HepG2 (cell line): ENCODE results near the gene KANSL3. TPM values are rescaled to one million over a fixed set of nuclear protein-coding genes. Genes with fewer than 3 reads are reported as not detected.
A peak's percentile ranks its signal among the peaks of the same experiment; 100 is the strongest.

ENCODE experiments used
- CEBPG ChIP-seq: IDR thresholded peaks from 2 replicates; pipeline ENCODE4 v1.6.1; 2016
- HOXA9 ChIP-seq: sonication (generic); formaldehyde crosslinking; IDR thresholded peaks from 2 replicates; pipeline ENCODE4 v1.8.1; 2022; ENCODE audit warnings: missing genetic modification reagents, mild to moderate bottlenecking, moderate library complexity, borderline replicate concordance
- KMT2A ChIP-seq: sonication (generic); formaldehyde crosslinking; IDR thresholded peaks from 2 replicates; pipeline ENCODE4 v1.4.0; 2020; ENCODE audit warnings: missing genetic modification reagents
- NFIC ChIP-seq: IDR thresholded peaks from 2 replicates; pipeline ENCODE4 v1.6.1; 2012; ENCODE audit warnings: mild to moderate bottlenecking, low read length, inconsistent platforms
- NKX3-1 ChIP-seq: sonication (generic); formaldehyde crosslinking; IDR thresholded peaks from 2 replicates; pipeline ENCODE4 v1.5.0; 2020; ENCODE audit warnings: missing genetic modification reagents
- POLR2AphosphoS5 ChIP-seq: IDR thresholded peaks from 2 replicates; pipeline ENCODE4 v1.6.1; 2012; ENCODE audit warnings: low read depth, low read length
- SRY ChIP-seq: sonication (generic); formaldehyde crosslinking; IDR thresholded peaks from 2 replicates; pipeline ENCODE4 v1.8.0; 2022; ENCODE audit warnings: mild to moderate bottlenecking, missing genetic modification reagents
- TBX3 ChIP-seq: fragments of 450-650 bp; IDR thresholded peaks from 2 replicates; pipeline ENCODE4 v1.6.1; 2017; ENCODE audit warnings: antibody characterized with exemption, mild to moderate bottlenecking, inconsistent platforms, borderline replicate concordance
- TGIF2 ChIP-seq: IDR thresholded peaks from 2 replicates; pipeline ENCODE4 v1.6.1; 2016; ENCODE audit warnings: control low read depth, missing compliant biosample characterization
- ZBTB8A ChIP-seq: sonication (generic); formaldehyde crosslinking; IDR thresholded peaks from 2 replicates; pipeline ENCODE4 v1.4.0; 2020; ENCODE audit warnings: mild to moderate bottlenecking, low read depth, missing genetic modification reagents, borderline replicate concordance
- ZNF484 ChIP-seq: sonication (generic); formaldehyde crosslinking; IDR thresholded peaks from 2 replicates; pipeline ENCODE4 v1.5.1; 2020; ENCODE audit warnings: mild to moderate bottlenecking, low read depth, missing genetic modification reagents, borderline replicate concordance
- ZSCAN29 ChIP-seq: sonication (generic); formaldehyde crosslinking; conservative IDR thresholded peaks from 2 replicates; pipeline ENCODE4 v1.4.0; 2020; ENCODE audit warnings: mild to moderate bottlenecking, missing genetic modification reagents
- polyA plus RNA-seq, 8 experiments: library from polyadenylated mRNA; depleted of rRNA in 3 of 8; stranded (reverse) in 7 of 8; unstranded in 1 of 8; fragments of >200 nt; fragmentation: Illumina TruSeq in 4 of 8; extraction: Trizol in 4 of 8; gene quantifications; 2 replicates each; pipeline versions ENCODE4 v1.2.1 to v1.2.3, GENCODE V29; 2011 to 2016; ENCODE audit warnings: low read depth in 4 of 8, missing spikeins in 1 of 8, mixed read lengths in 1 of 8; ENCODE audit not compliant: insufficient read depth in 1 of 8
- total RNA-seq, 5 experiments: library from RNA; depleted of rRNA; stranded (reverse); fragments of >200 nt; fragmentation: Illumina TruSeq; extraction: Trizol; gene quantifications; 2 replicates each; pipeline ENCODE4 v1.2.3, GENCODE V29; 2016; ENCODE audit warnings: low read depth in 1 of 5
- TF ChIP-seq, protein P1 (sequence below): sonication (generic); formaldehyde crosslinking; IDR thresholded peaks from 2 replicates; pipeline ENCODE4 v1.9.0; 2022; ENCODE audit warnings: low read depth, missing genetic modification reagents
- TF ChIP-seq, protein P2 (sequence below): sonication (generic); formaldehyde crosslinking; IDR thresholded peaks from 2 replicates; pipeline ENCODE4 v1.4.0; 2020; ENCODE audit warnings: mild to moderate bottlenecking, low read depth, missing genetic modification reagents
- TF ChIP-seq, protein P3 (sequence below): sonication (generic); formaldehyde crosslinking; IDR thresholded peaks from 2 replicates; pipeline ENCODE4 v1.4.0; 2020; ENCODE audit warnings: missing genetic modification reagents
- TF ChIP-seq, protein P4 (sequence below): IDR thresholded peaks from 2 replicates; pipeline ENCODE4 v1.6.1; 2012; ENCODE audit warnings: low read length, improper control_type of control experiment
- TF ChIP-seq, protein P5 (sequence below): sonication (generic); formaldehyde crosslinking; IDR thresholded peaks from 2 replicates; pipeline ENCODE4 v1.4.0; 2020; ENCODE audit warnings: missing genetic modification reagents

The KANSL3 gene
- total and polyA plus RNA-seq, 2 of the 13 experiments (the other 11 are each of a cell fraction or from before 2014, with no cell fraction given), result 20.8 to 37.3 TPM

DNA sequence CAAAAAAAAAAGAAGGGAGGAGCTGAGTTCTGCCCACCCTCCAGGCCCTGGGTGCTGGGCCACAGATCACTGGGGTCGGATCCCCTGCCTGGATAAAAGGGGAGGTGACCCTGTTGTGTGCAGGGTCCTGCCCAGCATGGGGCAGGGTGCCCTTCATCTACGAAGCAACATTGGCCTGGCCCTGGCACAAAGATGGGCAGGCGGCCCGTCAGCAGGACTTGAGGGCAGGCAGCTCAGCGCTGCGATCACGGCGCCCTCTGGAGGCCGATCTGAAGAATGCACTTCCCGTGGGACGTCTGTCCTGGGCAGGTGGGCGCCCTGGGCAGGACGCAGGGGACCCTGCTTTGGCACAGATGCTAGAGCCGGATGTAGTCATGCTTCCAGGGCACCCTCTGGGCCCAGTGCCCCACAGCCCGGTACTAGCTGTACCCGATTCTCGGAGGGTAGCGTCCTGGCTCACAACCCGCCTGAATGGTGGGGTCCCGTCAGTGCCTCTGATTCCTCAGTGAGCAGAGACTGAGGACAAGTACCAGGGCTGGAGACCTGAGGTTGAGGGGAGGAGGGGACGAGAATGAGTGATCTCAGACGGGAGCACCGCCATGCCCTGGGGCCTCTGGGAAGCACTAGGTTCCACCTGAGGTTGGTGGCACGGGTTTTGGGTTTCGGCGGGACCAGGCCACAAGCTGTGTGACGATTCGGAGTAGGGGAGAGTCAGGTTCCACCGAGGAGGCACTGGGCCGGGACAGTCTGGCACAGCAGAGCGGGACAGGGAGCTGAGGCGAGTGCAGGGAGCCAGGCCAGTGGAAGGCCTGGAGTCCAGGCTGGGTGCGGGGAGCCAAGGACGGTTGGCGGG is 83.6 kb downstream of the KANSL3 start (continued):
- TF ChIP-seq, protein P1, sequence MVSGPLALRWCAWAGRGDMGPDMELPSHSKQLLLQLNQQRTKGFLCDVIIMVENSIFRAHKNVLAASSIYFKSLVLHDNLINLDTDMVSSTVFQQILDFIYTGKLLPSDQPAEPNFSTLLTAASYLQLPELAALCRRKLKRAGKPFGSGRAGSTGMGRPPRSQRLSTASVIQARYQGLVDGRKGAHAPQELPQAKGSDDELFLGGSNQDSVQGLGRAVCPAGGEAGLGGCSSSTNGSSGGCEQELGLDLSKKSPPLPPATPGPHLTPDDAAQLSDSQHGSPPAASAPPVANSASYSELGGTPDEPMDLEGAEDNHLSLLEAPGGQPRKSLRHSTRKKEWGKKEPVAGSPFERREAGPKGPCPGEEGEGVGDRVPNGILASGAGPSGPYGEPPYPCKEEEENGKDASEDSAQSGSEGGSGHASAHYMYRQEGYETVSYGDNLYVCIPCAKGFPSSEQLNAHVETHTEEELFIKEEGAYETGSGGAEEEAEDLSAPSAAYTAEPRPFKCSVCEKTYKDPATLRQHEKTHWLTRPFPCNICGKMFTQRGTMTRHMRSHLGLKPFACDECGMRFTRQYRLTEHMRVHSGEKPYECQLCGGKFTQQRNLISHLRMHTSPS (CRISPR knock-in tag), result peak; percentile 98
- TF ChIP-seq, protein P2, sequence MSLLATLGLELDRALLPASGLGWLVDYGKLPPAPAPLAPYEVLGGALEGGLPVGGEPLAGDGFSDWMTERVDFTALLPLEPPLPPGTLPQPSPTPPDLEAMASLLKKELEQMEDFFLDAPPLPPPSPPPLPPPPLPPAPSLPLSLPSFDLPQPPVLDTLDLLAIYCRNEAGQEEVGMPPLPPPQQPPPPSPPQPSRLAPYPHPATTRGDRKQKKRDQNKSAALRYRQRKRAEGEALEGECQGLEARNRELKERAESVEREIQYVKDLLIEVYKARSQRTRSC (CRISPR knock-in tag), result no peak
- TF ChIP-seq, protein P3, sequence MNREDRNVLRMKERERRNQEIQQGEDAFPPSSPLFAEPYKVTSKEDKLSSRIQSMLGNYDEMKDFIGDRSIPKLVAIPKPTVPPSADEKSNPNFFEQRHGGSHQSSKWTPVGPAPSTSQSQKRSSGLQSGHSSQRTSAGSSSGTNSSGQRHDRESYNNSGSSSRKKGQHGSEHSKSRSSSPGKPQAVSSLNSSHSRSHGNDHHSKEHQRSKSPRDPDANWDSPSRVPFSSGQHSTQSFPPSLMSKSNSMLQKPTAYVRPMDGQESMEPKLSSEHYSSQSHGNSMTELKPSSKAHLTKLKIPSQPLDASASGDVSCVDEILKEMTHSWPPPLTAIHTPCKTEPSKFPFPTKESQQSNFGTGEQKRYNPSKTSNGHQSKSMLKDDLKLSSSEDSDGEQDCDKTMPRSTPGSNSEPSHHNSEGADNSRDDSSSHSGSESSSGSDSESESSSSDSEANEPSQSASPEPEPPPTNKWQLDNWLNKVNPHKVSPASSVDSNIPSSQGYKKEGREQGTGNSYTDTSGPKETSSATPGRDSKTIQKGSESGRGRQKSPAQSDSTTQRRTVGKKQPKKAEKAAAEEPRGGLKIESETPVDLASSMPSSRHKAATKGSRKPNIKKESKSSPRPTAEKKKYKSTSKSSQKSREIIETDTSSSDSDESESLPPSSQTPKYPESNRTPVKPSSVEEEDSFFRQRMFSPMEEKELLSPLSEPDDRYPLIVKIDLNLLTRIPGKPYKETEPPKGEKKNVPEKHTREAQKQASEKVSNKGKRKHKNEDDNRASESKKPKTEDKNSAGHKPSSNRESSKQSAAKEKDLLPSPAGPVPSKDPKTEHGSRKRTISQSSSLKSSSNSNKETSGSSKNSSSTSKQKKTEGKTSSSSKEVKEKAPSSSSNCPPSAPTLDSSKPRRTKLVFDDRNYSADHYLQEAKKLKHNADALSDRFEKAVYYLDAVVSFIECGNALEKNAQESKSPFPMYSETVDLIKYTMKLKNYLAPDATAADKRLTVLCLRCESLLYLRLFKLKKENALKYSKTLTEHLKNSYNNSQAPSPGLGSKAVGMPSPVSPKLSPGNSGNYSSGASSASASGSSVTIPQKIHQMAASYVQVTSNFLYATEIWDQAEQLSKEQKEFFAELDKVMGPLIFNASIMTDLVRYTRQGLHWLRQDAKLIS, result no peak
- TF ChIP-seq CEBPG (CRISPR knock-in tag) (no peak), SRY (0 out of 2 replicates have a peak, but pooled peaks have one; percentile 46), HOXA9 (CRISPR knock-in tag) (no peak; the same call in 1 of the 2 replicates), ZNF484 (CRISPR knock-in tag) (no peak), NKX3-1 (CRISPR knock-in tag) (no peak), KMT2A (no peak), ZBTB8A (CRISPR knock-in tag) (no peak), ZSCAN29 (CRISPR knock-in tag) (no peak), TGIF2 (no peak), TBX3 (no peak), POLR2AphosphoS5 (no peak), NFIC (no peak)
- TF ChIP-seq, protein P4, sequence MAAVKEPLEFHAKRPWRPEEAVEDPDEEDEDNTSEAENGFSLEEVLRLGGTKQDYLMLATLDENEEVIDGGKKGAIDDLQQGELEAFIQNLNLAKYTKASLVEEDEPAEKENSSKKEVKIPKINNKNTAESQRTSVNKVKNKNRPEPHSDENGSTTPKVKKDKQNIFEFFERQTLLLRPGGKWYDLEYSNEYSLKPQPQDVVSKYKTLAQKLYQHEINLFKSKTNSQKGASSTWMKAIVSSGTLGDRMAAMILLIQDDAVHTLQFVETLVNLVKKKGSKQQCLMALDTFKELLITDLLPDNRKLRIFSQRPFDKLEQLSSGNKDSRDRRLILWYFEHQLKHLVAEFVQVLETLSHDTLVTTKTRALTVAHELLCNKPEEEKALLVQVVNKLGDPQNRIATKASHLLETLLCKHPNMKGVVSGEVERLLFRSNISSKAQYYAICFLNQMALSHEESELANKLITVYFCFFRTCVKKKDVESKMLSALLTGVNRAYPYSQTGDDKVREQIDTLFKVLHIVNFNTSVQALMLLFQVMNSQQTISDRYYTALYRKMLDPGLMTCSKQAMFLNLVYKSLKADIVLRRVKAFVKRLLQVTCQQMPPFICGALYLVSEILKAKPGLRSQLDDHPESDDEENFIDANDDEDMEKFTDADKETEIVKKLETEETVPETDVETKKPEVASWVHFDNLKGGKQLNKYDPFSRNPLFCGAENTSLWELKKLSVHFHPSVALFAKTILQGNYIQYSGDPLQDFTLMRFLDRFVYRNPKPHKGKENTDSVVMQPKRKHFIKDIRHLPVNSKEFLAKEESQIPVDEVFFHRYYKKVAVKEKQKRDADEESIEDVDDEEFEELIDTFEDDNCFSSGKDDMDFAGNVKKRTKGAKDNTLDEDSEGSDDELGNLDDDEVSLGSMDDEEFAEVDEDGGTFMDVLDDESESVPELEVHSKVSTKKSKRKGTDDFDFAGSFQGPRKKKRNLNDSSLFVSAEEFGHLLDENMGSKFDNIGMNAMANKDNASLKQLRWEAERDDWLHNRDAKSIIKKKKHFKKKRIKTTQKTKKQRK, result no peak
- TF ChIP-seq, protein P5, sequence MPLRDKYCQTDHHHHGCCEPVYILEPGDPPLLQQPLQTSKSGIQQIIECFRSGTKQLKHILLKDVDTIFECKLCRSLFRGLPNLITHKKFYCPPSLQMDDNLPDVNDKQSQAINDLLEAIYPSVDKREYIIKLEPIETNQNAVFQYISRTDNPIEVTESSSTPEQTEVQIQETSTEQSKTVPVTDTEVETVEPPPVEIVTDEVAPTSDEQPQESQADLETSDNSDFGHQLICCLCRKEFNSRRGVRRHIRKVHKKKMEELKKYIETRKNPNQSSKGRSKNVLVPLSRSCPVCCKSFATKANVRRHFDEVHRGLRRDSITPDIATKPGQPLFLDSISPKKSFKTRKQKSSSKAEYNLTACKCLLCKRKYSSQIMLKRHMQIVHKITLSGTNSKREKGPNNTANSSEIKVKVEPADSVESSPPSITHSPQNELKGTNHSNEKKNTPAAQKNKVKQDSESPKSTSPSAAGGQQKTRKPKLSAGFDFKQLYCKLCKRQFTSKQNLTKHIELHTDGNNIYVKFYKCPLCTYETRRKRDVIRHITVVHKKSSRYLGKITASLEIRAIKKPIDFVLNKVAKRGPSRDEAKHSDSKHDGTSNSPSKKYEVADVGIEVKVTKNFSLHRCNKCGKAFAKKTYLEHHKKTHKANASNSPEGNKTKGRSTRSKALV, result no peak
